Kidney tubule cell (primary cell): Measurements from ENCODE around the gene KSR2.
"Not testable (repeated sequence)": the region's sequence is repeated elsewhere in the genome, so short reads cannot be mapped to it uniquely, and the experiment has no call there.

Experiments used
- DNase-seq: peaks from one replicate; pipeline ENCODE4 v3.0.0-alpha.2; 2018; ENCODE audit warnings: low spot score

The KSR2 gene

GRCh38 chr12:117628711-117629110 lies 340.1 kb downstream of the KSR2 start:
- not testable (repeated sequence) for DNase-seq

- peak; percentile 62 for DNase-seq
Observed at GRCh38 chr12:117622741-117623140, 346.0 kb downstream of the KSR2 start.

GRCh38 chr12:117622087-117622486 lies 346.7 kb downstream of the KSR2 start:
- DNase-seq: no peak

GRCh38 chr12:117607778-117608177 lies 361.0 kb downstream of the KSR2 start:
- DNase-seq: no peak

- DNase-seq: no peak
Observed at GRCh38 chr12:117606945-117607344, 361.8 kb downstream of the KSR2 start.

GRCh38 chr12:117606024-117606423 lies 362.8 kb downstream of the KSR2 start:
- DNase-seq: no peak

GRCh38 chr12:117603316-117604113 lies 365.3 kb downstream of the KSR2 start:
- no peak for DNase-seq

- peak; percentile 74 for DNase-seq
Observed at GRCh38 chr12:117599849-117600248, 368.9 kb downstream of the KSR2 start.

- peak; percentile 55 for DNase-seq
Observed at GRCh38 chr12:117596968-117597367, 371.8 kb downstream of the KSR2 start.

- DNase-seq: no peak
Observed at GRCh38 chr12:117595751-117596150, 373.0 kb downstream of the KSR2 start.

- DNase-seq: no peak
Observed at GRCh38 chr12:117594481-117594880, 374.3 kb downstream of the KSR2 start.

GRCh38 chr12:117593815-117594400 lies 374.9 kb downstream of the KSR2 start:
- DNase-seq: peak; percentile 7

- DNase-seq: no peak
Observed at GRCh38 chr12:117592588-117593305, 376.0 kb downstream of the KSR2 start.

- no peak for DNase-seq
Observed at GRCh38 chr12:117590999-117591398, 377.8 kb downstream of the KSR2 start.

- DNase-seq: no peak
Observed at GRCh38 chr12:117590386-117590785, 378.4 kb downstream of the KSR2 start.

GRCh38 chr12:117589021-117589420 lies 379.8 kb downstream of the KSR2 start:
- no peak for DNase-seq

GRCh38 chr12:117587631-117588287 lies 381.0 kb downstream of the KSR2 start:
- DNase-seq: peak; percentile 55

GRCh38 chr12:117583677-117584225 lies 385.0 kb downstream of the KSR2 start:
- no peak for DNase-seq

GRCh38 chr12:117583092-117583491 lies 385.7 kb downstream of the KSR2 start:
- no peak for DNase-seq

GRCh38 chr12:117582135-117582784 lies 386.5 kb downstream of the KSR2 start:
- no peak for DNase-seq

- peak; percentile 29 for DNase-seq
Observed at GRCh38 chr12:117580718-117581062, 388.1 kb downstream of the KSR2 start.
